Measurements from ENCODE around the gene EPHB2.

DNA sequence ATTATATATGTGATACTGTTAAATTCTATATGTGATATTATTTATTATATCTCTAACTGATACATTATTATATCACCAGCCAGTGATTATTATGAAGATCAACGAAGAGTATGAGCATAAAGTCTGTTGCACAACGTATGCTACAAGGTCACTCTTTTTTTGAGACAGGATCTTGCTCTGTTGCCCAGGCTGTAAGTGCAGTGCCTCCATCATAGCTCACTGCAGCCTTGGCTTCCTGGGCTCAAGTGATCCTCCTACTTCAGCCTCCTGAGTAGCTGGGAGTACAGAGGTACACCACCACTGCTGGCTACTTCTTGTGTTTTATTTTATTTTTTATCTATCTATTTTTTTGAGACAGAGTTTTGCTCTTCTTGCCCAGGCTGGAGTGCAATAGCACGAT is 14.0 kb upstream of the EPHB2 start:
- no peak for TF ChIP-seq JUN (IDR thresholded peaks at IDR 0.05; ENCODE audit: borderline replicate concordance, insufficient read depth, insufficient read length, low read depth)
- no peak for TF ChIP-seq MYC (IDR thresholded peaks at IDR 0.05; ENCODE audit: low read depth, low read length)
- TF ChIP-seq, protein P1, sequence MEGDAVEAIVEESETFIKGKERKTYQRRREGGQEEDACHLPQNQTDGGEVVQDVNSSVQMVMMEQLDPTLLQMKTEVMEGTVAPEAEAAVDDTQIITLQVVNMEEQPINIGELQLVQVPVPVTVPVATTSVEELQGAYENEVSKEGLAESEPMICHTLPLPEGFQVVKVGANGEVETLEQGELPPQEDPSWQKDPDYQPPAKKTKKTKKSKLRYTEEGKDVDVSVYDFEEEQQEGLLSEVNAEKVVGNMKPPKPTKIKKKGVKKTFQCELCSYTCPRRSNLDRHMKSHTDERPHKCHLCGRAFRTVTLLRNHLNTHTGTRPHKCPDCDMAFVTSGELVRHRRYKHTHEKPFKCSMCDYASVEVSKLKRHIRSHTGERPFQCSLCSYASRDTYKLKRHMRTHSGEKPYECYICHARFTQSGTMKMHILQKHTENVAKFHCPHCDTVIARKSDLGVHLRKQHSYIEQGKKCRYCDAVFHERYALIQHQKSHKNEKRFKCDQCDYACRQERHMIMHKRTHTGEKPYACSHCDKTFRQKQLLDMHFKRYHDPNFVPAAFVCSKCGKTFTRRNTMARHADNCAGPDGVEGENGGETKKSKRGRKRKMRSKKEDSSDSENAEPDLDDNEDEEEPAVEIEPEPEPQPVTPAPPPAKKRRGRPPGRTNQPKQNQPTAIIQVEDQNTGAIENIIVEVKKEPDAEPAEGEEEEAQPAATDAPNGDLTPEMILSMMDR (IDR thresholded peaks at IDR 0.05; ENCODE audit: extremely low read depth in 1 of 2, insufficient read depth in 1 of 2, low read depth in 1 of 2, low read length in 2 of 2): no peak
- no peak for TF ChIP-seq POLR2A (IDR thresholded peaks at IDR 0.05; ENCODE audit: low read depth, low read length)
- TF ChIP-seq EZH2 (IDR thresholded peaks at IDR 0.05; ENCODE audit: borderline replicate concordance, low read depth, low read length, severe bottlenecking): no peak
- no peak for TF ChIP-seq POLR2AphosphoS5 (IDR thresholded peaks at IDR 0.05; ENCODE audit: insufficient read depth, low read depth, low read length)
- TF ChIP-seq GATA2 (IDR thresholded peaks at IDR 0.05; ENCODE audit: insufficient read depth, insufficient read length, low read depth, low read length): no peak
